ENCODE results near the gene SMARCE1.

Gene SMARCE1

DNA sequence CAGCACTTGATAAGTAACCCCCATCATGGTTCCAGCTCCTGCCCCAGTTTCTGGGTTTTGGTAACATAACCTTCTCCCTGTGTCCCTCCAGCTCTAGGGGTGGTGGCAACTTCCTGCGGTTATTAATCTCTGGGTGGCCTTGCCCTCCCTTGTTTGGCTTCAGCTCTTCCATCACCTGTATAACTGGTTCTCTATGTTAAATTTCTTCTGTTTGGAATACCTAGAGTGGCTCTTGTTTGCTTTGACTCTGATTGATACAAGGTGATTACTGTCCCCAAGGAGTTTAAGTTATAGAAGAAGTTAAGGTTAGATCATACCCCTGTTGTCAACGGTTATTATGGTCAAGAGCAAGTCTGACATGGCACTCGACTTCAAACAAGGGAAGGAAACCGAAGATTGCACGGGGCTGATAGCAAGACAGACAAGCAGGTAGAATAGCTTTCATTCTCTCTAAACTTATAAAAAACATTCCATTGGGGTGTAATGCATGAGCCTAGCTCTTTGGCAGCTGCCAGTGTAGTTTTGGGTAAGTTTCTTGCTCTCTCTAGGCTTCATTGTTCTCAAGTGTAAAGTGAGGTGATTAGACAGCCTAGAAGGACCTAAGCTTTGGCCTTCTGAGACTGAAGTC lies 71.4 kb downstream of the SMARCE1 start:
- Histone ChIP-seq H3K4ac (ENCODE audit: low read depth in 1 of 2, low read length in 2 of 2) (no peak overlapping the region), H3K79me1 (replicated peaks; ENCODE audit: low read length, poor library complexity, severe bottlenecking) (no peaks in the 10 kb centered on the region), H3K9ac (ENCODE audit: low read length) (no peak overlapping the region), H4K8ac (ENCODE audit: low read length) (no peak overlapping the region), H2BK12ac (ENCODE audit: low read length in 2 of 2) (no peak overlapping the region), H4K91ac (ENCODE audit: low read length) (no peak overlapping the region), H3K36me3 (ENCODE audit: control insufficient read depth in 1 of 2, insufficient read depth in 2 of 2, low read depth in 1 of 2, low read length in 2 of 2) (no peaks in the 10 kb centered on the region), H2BK120ac (ENCODE audit: low read depth, low read length) (no peak overlapping the region), H2BK15ac (ENCODE audit: low read depth, poor library complexity, severe bottlenecking) (no peak overlapping the region), H3K27me3 (ENCODE audit: control insufficient read depth in 1 of 2, insufficient read depth in 1 of 2, low read length in 2 of 2) (peaks cover 0 to 7% of the 10 kb centered on the region in 2 experiments), H3K23ac (ENCODE audit: low read length in 2 of 2) (no peak overlapping the region), H3K18ac (ENCODE audit: low read depth in 1 of 2, low read length in 2 of 2) (no peak overlapping the region), H3K4me3 (ENCODE audit: insufficient read depth in 1 of 2, low read depth in 1 of 2, low read length in 2 of 2) (no peak overlapping the region), H2AK5ac (ENCODE audit: low read length, severe bottlenecking) (no peak overlapping the region), H3K9me3 (ENCODE audit: control insufficient read depth, low read length) (peaks cover 46% of the 10 kb centered on the region), H2AFZ (ENCODE audit: low read depth, low read length) (no peak overlapping the region), H3K4me2 (ENCODE audit: low read length, poor library complexity, severe bottlenecking) (no peak overlapping the region), H3K4me1 (ENCODE audit: control insufficient read depth, insufficient read depth, low read depth, low read length) (no peaks in the 10 kb centered on the region), H3K27ac (ENCODE audit: low read length, poor library complexity, severe bottlenecking) (no peak overlapping the region), H2BK5ac (ENCODE audit: low read depth, low read length, poor library complexity, severe bottlenecking) (no peak overlapping the region), H3K14ac (ENCODE audit: low read length in 2 of 2) (no peak overlapping the region)
- WGBS: 100% methylated on average over 3 of the region's 5 CpGs
- DNase-seq: no peak

All from mesenchymal stem cell (in vitro differentiated cells and primary cell).